DND-41 (cell line): ENCODE results near the gene PCNT.

Experiments
- ATAC-seq: fragments of 200-7000 bp; cut with Tn5 transposase; 3 replicates; pipeline ENCODE4 v1.9.1; 2021; ENCODE audit warnings: low read depth; ENCODE audit not compliant: insufficient read depth
- DNase-seq: peaks from one replicate; pipeline ENCODE4 v3.0.0-alpha.2; 2020
- H2AFZ ChIP-seq: 2 replicates; pipeline ENCODE4 v1.6.0; 2012; ENCODE audit warnings: low read depth, low read length
- H3K27ac ChIP-seq: 2 replicates; pipeline ENCODE4 v1.5.1; 2012; ENCODE audit warnings: low read length, inconsistent platforms
- H3K27me3 ChIP-seq: fragments of 200-600 bp; sonication (generic); 2 replicates; pipeline ENCODE4 v1.6.0; 2012; ENCODE audit warnings: low read length, mild to moderate bottlenecking, inconsistent platforms; ENCODE audit not compliant: insufficient read depth, poor library complexity
- H3K36me3 ChIP-seq: 2 replicates; pipeline ENCODE4 v1.5.1; 2012; ENCODE audit warnings: low read length, inconsistent platforms; ENCODE audit not compliant: insufficient read depth
- H3K4me1 ChIP-seq: 2 replicates; pipeline ENCODE4 v1.5.1; 2012; ENCODE audit warnings: mild to moderate bottlenecking, low read length; ENCODE audit not compliant: insufficient read depth
- H3K4me2 ChIP-seq: 2 replicates; pipeline ENCODE4 v1.6.0; 2012; ENCODE audit warnings: mild to moderate bottlenecking, moderate library complexity, low read length, inconsistent platforms; ENCODE audit not compliant: insufficient read depth
- H3K4me3 ChIP-seq, 2 experiments: fragments of 200-600 bp in 1 of 2; shearing (Covaris generic) in 1 of 2; 2 replicates each; pipeline ENCODE4 v1.5.1; 2012 to 2016; ENCODE audit warnings: inconsistent platforms in 2 of 2, low read length in 2 of 2, mild to moderate bottlenecking in 2 of 2, low read depth in 1 of 2, moderate library complexity in 1 of 2
- H3K79me2 ChIP-seq: 2 replicates; pipeline ENCODE4 v1.6.0; 2012; ENCODE audit warnings: low read length, inconsistent platforms; ENCODE audit not compliant: insufficient read depth
- H3K9ac ChIP-seq: 2 replicates; pipeline ENCODE4 v1.6.0; 2012; ENCODE audit warnings: low read depth, mild to moderate bottlenecking, inconsistent platforms, low read length, moderate library complexity
- H3K9me3 ChIP-seq: 2 replicates; pipeline ENCODE4 v1.5.1; 2012; ENCODE audit warnings: low read length, moderate library complexity, mild to moderate bottlenecking, inconsistent platforms; ENCODE audit not compliant: insufficient read depth, severe bottlenecking
- H4K20me1 ChIP-seq: 2 replicates; pipeline ENCODE4 v1.6.0; 2012; ENCODE audit warnings: low read length; ENCODE audit not compliant: insufficient read depth
- EZH2 ChIP-seq: IDR thresholded peaks from 3 replicates; pipeline ENCODE4 v1.6.1; 2012; ENCODE audit warnings: borderline replicate concordance, low read depth, mild to moderate bottlenecking, moderate library complexity, low read length, inconsistent platforms; ENCODE audit not compliant: severe bottlenecking
- TF ChIP-seq, protein P1 (sequence below): IDR thresholded peaks from 2 replicates; pipeline ENCODE4 v1.5.1; 2012; ENCODE audit warnings: borderline replicate concordance, low read length, moderate library complexity, mild to moderate bottlenecking; ENCODE audit not compliant: poor library complexity, severe bottlenecking; ENCODE audit errors: extremely low read depth

Gene PCNT

DNA sequence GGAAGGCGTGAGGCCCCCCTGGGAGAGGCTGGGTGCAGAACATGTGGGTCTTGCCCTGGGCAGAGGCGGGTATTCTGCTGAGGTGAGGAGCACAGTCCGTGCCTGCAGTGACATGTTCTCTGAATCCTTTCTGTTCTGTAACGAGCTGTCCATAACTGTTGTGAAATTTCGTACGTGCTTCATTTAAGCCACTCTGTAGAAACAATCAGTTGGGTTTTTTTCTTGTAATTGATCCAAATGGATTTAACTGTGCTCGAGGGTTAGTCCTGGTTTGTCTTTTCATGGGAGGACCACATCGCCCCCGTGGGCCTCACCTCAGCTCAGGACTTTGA, 89.4 kb downstream of the PCNT start:
- H4K20me1 ChIP-seq, result 0 out of 2 replicates have a peak, but pooled peaks cover 4% of the 10 kb centered on the region

DNA sequence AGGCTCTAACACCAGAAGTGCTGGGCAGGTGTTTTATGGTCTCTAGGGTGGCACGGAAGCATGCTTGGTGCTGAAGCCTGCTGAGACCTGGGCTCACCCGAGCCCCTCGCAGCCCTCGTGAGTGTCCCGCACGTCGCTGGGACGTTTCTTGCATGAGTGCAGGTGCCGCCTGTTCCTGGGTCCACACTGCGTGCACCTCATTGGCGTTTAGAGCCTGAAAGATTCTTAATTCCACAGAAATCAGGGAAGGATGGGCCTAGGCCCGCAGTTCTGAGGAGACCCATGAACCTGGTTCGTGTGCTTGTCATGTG, 91.0 kb downstream of the PCNT start:
- Histone ChIP-seq H4K20me1 (0 out of 2 replicates have a peak, but pooled peaks cover 4% of the 10 kb centered on the region), H3K27me3 (no peaks in the 10 kb centered on the region), H3K36me3 (peaks cover 85% of the 10 kb centered on the region), H3K4me2 (no peak overlapping the region), H3K9ac (no peak overlapping the region), H3K79me2 (no peaks in the 10 kb centered on the region), H3K27ac (no peak overlapping the region), H3K4me1 (no peaks in the 10 kb centered on the region), H2AFZ (no peak overlapping the region), H3K4me3 (no peak overlapping the region), H3K9me3 (no peaks in the 10 kb centered on the region)
- TF ChIP-seq, protein P1, sequence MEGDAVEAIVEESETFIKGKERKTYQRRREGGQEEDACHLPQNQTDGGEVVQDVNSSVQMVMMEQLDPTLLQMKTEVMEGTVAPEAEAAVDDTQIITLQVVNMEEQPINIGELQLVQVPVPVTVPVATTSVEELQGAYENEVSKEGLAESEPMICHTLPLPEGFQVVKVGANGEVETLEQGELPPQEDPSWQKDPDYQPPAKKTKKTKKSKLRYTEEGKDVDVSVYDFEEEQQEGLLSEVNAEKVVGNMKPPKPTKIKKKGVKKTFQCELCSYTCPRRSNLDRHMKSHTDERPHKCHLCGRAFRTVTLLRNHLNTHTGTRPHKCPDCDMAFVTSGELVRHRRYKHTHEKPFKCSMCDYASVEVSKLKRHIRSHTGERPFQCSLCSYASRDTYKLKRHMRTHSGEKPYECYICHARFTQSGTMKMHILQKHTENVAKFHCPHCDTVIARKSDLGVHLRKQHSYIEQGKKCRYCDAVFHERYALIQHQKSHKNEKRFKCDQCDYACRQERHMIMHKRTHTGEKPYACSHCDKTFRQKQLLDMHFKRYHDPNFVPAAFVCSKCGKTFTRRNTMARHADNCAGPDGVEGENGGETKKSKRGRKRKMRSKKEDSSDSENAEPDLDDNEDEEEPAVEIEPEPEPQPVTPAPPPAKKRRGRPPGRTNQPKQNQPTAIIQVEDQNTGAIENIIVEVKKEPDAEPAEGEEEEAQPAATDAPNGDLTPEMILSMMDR, result no peak
- ATAC-seq (no peak), DNase-seq (no peak)

More for the DNA sequence above, 89.4 kb downstream of the PCNT start:
- H3K4me3 ChIP-seq, result no peak overlapping the region
- H3K9ac ChIP-seq, result no peak overlapping the region
- no peak overlapping the region for H2AFZ ChIP-seq
- TF ChIP-seq, protein P1, result no peak
- TF ChIP-seq EZH2, result no peak
- no peaks in the 10 kb centered on the region for H3K4me1 ChIP-seq
- no peak for ATAC-seq
- peaks cover 82% of the 10 kb centered on the region for H3K36me3 ChIP-seq
- no peaks in the 10 kb centered on the region for H3K27me3 ChIP-seq
- H3K27ac ChIP-seq, result no peak overlapping the region
- H3K4me2 ChIP-seq, result no peak overlapping the region
- no peaks in the 10 kb centered on the region for H3K79me2 ChIP-seq
- DNase-seq, result no peak
- H3K9me3 ChIP-seq, result no peaks in the 10 kb centered on the region

DNA sequence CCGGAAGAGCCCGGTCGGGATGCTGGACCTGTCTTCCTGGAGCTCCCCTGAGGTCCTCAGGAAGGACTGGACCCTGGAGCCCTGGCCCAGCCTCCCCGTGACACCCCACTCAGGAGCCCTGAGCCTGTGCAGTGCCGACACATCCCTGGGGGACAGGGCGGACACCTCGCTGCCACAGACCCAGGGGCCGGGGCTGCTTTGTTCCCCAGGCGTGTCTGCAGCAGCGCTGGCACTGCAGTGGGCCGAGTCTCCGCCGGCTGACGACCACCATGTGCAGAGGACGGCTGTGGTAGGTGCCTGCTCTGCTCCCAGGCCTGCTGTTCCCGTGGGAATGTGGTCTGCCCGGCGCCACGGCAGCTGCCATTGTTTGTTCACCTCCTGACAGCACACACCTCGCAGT, 92.6 kb downstream of the PCNT start:
- 0 out of 2 replicates have a peak, but pooled peaks cover 7% of the 10 kb centered on the region for H4K20me1 ChIP-seq
- peaks cover 84% of the 10 kb centered on the region for H3K36me3 ChIP-seq
- H3K4me3 ChIP-seq, result no peak overlapping the region
- no peak overlapping the region for H3K9ac ChIP-seq
- H3K79me2 ChIP-seq, result no peaks in the 10 kb centered on the region
- H3K27ac ChIP-seq, result no peak overlapping the region
- H3K4me1 ChIP-seq, result no peaks in the 10 kb centered on the region
- no peaks in the 10 kb centered on the region for H3K9me3 ChIP-seq
- H3K27me3 ChIP-seq, result no peaks in the 10 kb centered on the region
- DNase-seq (no peak), ATAC-seq (no peak)
- no peak for TF ChIP-seq EZH2
- TF ChIP-seq, protein P1, result no peak
- no peak overlapping the region for H2AFZ ChIP-seq
- no peak overlapping the region for H3K4me2 ChIP-seq

DNA sequence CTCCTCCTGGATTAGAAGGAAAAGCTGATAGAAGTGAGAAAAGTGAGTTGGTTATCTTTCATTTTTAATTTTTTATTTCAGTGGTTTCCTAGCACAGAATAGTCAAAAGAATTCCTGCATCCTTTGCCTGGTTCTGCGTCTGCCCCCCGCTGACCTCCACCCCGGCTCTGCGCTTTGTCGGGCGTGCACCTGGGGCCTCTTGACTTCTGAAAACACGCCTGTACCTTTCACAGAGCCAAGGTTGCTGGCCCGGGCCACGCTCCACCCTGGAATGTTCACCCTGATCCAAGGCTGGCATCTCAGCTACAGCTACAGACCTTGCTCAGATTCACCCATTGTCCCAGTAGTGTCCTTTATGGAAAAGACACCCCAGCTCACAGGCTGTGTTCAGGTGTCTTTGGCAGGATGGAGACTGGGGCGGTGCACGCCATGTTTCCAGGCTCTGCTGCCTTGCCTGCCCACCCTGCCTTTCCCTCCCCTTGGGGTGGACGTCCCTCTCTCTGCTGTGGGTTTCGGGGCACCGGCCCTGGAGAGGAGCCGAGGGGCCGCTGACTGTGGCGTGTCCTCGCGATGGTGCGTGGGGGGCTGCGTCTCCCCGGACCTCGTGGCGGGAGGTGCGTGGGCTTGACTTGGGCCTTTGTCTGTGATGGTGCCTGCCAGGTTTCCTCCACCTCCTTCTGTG, 94.5 kb downstream of the PCNT start:
- no peaks in the 10 kb centered on the region for H3K79me2 ChIP-seq
- 0 out of 2 replicates have a peak, but pooled peaks cover 3% of the 10 kb centered on the region for H4K20me1 ChIP-seq
- no peak overlapping the region for H3K4me2 ChIP-seq
- H2AFZ ChIP-seq, result no peak overlapping the region
- no peaks in the 10 kb centered on the region for H3K9me3 ChIP-seq
- peaks cover 79% of the 10 kb centered on the region for H3K36me3 ChIP-seq
- H3K27ac ChIP-seq, result no peak overlapping the region
- no peak for TF ChIP-seq EZH2
- TF ChIP-seq, protein P1, result no peak
- H3K9ac ChIP-seq, result no peak overlapping the region
- no peak for ATAC-seq
- no peak for DNase-seq
- H3K27me3 ChIP-seq, result no peaks in the 10 kb centered on the region
- peaks cover 12% of the 10 kb centered on the region for H3K4me1 ChIP-seq
- H3K4me3 ChIP-seq, result no peak overlapping the region
